KOPT-K1 (cell line): ENCODE data around the gene ADAMTS19.
"Not testable (repeated sequence)": the region's sequence is repeated elsewhere in the genome, so short reads cannot be mapped to it uniquely, and the experiment has no call there.

Experiments used
- H3K27ac ChIP-seq: fragments of 200-600 bp; sonication (generic); 2 replicates; pipeline ENCODE4 v1.5.1; 2016; ENCODE audit warnings: antibody characterized with exemption, mild to moderate bottlenecking, low read depth, low read length; ENCODE audit not compliant: poor library complexity, severe bottlenecking
- H3K36me3 ChIP-seq: fragments of 200-600 bp; sonication (generic); 2 replicates; pipeline ENCODE4 v1.5.1; 2017; ENCODE audit warnings: antibody characterized with exemption, mild to moderate bottlenecking, low read length, moderate library complexity; ENCODE audit not compliant: insufficient read depth
- H3K9me3 ChIP-seq: fragments of 200-600 bp; sonication (generic); 2 replicates; pipeline ENCODE4 v1.5.1; 2017; ENCODE audit warnings: antibody characterized with exemption, low read length, mild to moderate bottlenecking; ENCODE audit not compliant: insufficient read depth, poor library complexity, severe bottlenecking

The ADAMTS19 gene

DNA sequence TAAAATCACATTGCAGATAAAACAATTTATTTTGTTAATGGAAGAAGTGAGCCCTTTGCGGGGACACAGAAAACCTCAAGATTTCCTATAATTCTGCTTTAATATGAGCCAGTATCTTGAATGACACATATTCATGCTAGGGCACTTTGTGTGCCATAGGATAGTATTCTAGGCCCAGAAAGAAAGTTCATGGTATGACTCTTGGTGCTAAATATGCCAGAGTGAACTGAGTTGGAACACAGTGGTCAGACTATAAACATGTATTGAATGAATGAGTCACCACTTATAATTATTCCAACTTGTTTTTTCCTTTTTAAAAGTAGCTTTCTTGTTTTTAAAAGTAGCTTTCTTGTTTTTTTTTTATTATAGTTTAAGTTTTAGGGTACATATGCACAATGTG is 46.0 kb downstream of the ADAMTS19 start:
- Histone ChIP-seq H3K36me3 (no peaks in the 10 kb centered on the region), H3K27ac (no peak overlapping the region), H3K9me3 (no peaks in the 10 kb centered on the region)

DNA sequence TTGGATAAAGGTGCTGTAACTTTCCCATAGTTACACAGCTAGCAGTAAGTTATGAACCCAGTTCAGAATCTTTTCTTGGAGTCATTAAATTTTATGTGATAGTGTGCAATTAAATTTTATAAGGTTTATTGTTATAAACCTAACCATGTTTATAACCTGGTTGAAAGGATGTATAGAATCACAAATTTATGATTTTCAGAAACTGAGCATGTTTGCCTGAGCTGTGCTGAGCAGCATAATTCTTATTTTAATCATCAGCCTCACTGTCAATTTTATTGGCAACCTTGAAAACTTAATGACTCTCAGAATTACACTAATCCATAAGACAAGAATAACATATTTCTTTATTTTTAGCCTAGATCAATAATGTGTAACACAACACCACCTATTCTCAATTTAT is 46.9 kb downstream of the ADAMTS19 start:
- Histone ChIP-seq H3K27ac (no peak overlapping the region), H3K36me3 (no peaks in the 10 kb centered on the region), H3K9me3 (no peaks in the 10 kb centered on the region)

DNA sequence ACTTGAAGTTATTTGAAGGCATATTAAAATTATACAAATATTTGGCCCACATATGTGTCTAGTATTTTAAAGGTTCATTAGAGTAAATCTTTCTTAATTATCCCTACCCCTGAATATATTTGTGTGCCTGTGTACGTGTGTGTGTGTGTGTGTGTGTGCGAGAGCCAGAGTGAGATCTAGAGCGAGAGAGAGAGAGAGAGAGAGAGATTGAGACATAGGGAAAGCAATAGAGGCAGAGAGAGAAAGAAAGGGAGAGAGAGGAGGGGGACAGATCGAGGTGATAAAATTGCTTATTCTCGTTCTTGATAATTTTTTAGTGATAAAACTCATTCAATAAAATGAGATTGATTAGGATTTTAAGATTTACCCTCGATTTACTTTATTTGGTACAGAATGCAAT is 47.4 kb downstream of the ADAMTS19 start:
- H3K9me3 ChIP-seq: no peaks in the 10 kb centered on the region
- H3K36me3 ChIP-seq: no peaks in the 10 kb centered on the region
- H3K27ac ChIP-seq: no peak overlapping the region

DNA sequence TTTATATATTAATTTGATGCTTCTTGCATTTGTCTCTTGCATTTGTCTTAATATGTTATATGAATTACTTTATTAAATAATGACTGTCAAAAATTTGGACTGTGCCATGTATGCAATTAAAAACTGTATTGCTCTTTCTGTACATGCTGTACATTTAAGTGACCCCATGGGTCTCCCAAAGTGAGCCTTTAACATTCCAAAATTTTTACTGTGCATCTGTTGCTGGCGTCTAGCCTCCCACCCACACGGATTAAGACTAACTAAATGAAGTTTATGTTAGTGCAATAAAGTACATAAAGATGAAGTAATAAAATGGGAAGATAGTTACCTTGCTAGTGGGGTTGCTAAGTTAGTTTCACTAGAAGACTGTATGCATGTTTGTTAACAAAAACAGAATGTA is 48.5 kb downstream of the ADAMTS19 start:
- no peaks in the 10 kb centered on the region for H3K36me3 ChIP-seq
- H3K27ac ChIP-seq: no peak overlapping the region
- no peaks in the 10 kb centered on the region for H3K9me3 ChIP-seq

DNA sequence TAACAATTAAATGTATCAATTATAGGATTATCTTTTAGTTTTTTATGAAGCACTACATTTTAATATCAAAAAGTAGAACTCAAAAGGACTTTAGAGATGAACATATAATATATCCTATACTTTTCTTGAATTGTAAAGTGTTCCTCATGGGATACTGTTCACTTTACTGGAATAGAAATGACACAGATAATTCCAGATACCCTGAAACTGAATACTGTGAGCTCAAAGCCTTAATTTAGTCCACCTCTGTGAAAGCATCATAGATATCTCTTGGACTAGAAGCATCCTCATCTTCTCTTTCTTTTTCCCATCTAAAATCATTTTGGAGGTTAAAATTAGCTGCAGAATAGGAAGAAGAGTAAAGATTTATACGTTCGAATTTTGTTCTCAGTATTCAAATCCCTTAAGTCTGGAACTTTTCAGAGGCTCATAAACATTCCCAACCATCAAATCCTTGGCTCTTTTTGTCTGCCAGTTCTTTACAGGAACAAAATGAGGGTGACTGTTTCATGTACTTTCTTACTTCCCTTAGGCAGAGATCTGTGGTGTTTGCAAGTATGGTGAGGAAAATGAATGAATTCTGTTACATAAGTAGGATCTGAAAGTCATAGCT is 49.4 kb downstream of the ADAMTS19 start:
- Histone ChIP-seq H3K27ac (no peak overlapping the region), H3K36me3 (no peaks in the 10 kb centered on the region), H3K9me3 (no peaks in the 10 kb centered on the region)

DNA sequence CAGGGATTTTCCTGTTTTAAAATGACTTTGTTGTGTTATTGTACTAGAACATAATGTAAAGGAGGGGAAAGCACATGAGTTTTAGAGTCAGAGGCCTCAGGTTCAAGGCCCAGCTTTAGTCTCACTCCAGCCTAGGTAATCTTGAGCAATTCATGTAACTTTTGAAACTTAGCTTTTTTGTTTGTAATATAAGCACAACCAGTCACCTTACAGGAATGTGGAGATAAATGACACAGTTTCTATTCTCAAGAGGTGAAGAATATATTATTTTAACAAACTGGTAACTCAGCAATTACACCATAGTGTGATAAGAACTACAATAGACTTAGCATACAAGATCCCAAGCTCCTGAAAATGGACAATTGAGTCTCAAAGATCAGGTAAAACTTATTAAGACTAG is 51.2 kb downstream of the ADAMTS19 start:
- no peaks in the 10 kb centered on the region for H3K9me3 ChIP-seq
- H3K27ac ChIP-seq: no peak overlapping the region
- no peaks in the 10 kb centered on the region for H3K36me3 ChIP-seq

DNA sequence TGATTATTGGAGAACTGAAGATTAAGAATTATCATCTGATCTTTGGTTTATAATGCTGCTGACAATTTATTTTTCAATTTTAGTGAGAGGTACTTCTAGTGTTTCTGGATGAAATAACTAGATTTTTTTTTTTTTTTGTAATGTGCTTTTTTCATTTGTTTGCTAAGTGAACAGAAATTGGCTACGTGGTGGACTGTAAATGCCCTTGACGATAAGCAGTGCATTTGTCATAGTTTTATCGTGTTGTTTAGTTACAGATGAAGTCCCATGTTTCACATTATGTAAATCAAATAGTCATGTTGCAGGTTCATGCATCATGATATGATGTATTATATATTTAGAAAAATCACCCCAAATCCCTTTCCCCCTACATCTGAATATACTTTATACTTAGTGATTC is 81.0 kb downstream of the ADAMTS19 start:
- Histone ChIP-seq H3K27ac (no peak overlapping the region), H3K9me3 (no peaks in the 10 kb centered on the region), H3K36me3 (no peaks in the 10 kb centered on the region)

DNA sequence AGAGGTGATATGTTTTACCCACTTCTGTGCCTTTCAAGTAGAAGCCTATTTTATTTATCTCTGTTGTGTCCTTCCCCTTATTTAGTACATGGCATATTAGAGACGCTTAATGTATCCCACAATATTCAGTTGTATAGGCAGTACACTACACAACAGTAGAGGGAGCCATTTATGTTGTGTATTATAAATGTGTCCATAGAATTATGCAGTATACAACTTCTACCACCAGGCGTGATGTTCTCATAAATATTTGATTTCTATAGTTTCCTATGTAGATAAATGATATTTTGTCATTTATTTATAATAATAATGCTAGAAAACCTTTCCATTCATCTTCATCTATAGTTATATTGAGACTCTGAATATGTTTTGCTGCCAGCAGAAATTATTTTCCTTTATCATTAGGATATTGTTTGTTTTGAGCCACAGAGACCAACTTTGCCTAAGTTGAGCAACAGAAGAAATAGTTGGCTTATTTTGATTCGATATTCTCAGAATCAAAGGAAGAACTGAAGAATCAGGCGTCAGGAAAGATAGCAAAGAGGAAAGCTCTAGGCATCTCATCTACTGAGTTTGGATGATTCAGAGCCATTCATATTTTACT is 81.7 kb downstream of the ADAMTS19 start:
- no peak overlapping the region for H3K27ac ChIP-seq
- H3K9me3 ChIP-seq: no peaks in the 10 kb centered on the region
- no peaks in the 10 kb centered on the region for H3K36me3 ChIP-seq

DNA sequence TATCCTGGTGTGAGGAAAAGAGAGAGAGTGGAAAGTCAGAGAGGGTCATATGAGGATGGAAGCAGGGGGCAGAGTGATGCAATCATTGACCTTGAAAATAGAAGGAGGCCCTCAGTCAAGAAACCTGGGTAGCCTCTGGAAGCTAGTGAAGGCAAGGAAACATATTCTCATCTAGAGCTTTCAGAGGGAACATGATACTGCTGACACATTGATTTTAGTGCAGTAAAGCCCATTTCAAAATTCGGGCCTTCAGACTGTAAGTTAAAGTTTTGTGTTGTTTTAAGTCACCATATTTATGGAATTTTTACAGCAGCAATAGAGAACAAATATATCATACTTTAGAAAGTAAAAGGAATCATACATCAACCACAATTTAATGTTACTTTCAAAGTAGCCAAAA is 87.0 kb downstream of the ADAMTS19 start:
- Histone ChIP-seq H3K9me3 (no peaks in the 10 kb centered on the region), H3K36me3 (no peaks in the 10 kb centered on the region), H3K27ac (no peak overlapping the region)

DNA sequence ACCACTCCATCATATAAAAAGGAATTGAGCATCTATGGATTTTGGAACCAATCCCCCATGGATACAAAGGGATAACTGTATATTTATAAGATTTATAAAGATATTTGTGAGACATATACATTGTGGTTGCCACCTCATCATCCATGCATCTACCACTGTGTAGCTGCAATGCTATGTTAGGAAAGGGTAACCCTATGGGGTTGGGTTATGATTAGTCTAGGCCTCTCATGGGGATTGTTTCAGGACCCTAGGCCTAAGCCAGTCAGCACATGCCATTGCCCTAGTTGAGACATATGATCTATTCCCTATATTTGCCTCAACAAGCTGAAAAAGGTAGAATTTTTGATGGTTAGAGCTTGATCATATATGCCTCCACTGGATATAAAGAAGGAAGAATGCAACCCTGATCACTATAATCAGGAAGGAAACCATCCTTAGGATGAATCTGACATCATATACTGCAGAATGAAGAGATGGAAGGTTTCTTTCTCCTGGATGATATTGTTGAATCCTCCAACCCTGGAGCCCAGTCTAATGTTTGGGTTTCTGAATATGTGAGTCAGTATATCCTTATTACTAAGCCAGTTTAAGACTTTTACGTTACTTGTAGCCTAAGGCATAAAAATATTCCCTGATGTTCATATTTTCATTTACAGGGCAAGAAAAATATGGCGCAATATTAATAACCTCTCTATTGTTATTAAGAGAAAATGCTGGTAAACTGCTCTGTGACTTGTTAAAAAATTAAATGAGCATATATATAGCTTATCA is 94.2 kb downstream of the ADAMTS19 start:
- no peaks in the 10 kb centered on the region for H3K9me3 ChIP-seq
- no peak overlapping the region for H3K27ac ChIP-seq
- no peaks in the 10 kb centered on the region for H3K36me3 ChIP-seq

DNA sequence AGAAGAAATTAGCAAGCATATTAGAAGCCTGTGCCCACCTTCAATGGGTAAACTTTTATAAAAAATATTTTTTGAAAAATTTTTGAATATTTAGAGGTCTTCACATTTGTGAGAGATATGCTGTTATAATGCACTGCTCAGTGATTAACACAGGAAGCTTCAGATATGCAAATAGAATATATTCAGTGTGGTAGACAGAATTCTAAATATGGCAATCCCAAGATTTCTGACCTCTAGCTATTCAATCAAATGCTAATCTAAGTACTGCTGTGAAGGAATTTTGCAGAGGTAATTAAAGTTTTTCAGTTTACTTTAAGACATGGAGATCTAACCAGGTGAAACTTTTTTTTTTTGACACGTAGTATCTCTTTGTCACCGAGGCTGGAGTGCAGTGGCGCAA is 103.5 kb downstream of the ADAMTS19 start:
- H3K36me3 ChIP-seq: no peaks in the 10 kb centered on the region
- no peaks in the 10 kb centered on the region for H3K9me3 ChIP-seq
- no peak overlapping the region for H3K27ac ChIP-seq

DNA sequence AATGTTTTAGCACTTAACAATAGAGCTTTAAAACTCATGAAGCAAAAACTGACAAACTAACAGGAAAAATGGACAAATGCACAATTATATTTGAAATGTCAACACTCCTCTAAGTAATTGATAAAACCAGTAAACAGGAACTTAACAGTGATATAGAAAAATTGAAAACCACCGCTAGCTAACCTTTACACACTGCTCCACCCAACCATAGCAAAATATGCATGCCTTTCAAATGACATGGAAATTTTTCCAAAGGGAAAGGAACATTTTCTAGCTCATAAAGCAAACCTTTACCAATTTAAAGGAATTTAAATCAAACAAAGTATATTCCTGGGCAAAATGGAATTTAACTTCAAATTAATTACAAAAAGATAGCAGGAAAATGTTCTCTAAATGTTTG is 109.2 kb downstream of the ADAMTS19 start:
- Histone ChIP-seq H3K9me3 (no peaks in the 10 kb centered on the region), H3K27ac (no peak overlapping the region), H3K36me3 (no peaks in the 10 kb centered on the region)

DNA sequence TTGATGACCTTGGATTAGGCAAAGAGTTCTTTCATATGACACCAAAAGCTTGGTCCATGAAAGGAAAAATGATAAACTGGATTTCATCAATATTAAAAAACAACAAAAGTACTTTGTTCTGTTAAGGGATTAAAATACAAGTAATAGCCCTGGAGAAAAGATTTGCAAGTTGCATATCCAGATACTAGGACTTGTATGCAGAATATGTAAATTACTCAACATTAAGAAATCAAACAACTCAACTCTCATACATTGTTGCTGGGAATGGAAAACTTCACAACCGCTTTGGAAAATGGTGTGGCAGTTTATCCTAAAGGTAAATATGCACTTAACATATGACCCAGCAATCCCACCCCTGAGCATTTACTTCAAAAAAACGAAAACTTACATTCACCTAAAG is 112.0 kb downstream of the ADAMTS19 start:
- Histone ChIP-seq H3K36me3 (no peaks in the 10 kb centered on the region), H3K27ac (no peak overlapping the region), H3K9me3 (no peaks in the 10 kb centered on the region)

DNA sequence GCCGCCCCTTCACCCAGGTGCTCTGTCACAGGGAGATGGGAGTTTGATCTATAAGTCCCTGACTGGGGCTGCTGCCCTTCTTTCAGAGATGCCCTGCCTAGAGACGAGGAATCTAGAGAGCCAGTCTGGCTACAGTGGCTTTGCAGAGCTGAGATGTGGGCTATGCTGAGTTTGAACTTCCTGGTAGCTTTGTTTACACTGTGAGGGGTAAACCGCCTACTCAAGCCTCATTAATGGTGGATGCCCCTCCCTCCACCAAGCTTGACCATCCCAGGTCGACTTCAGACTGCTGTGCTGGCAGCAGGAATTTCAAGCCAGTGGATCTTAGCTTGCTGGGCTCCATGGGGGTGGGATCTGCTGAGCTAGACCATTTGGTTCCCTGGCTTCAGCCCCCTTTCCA is 124.4 kb downstream of the ADAMTS19 start:
- H3K27ac ChIP-seq, H3K36me3 ChIP-seq, H3K9me3 ChIP-seq: not testable (repeated sequence)

DNA sequence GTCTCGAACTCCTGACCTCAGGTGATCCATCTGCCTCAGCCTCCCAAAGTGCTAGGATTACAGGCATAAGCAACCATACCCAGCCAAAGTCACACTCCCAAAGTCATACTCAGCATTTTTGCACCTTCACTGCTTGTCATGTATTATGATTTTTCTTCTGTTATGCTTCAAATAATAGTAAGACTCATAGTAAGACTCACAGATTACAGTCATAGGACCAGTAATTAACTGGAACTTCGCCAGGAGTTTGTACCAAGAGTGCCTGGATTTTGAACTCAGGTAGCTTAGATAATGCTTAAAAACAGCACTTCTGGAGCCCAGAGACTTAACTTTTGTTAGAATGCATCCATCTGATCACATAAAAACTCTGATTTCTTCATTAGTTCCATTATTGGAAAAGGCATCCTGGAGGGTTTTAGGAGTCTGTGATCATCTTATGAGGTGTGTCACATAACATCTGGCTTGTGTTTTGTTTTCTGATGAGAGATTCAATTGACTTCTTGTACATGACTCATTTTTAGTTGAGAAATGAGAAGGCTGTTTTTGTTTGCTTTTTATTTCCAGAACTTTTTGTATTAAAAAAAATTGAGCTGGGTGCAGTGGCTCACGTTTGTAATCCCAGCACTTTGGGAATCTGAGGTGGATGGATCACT is 131.5 kb downstream of the ADAMTS19 start:
- H3K27ac ChIP-seq: no peak overlapping the region
- no peaks in the 10 kb centered on the region for H3K36me3 ChIP-seq
- no peaks in the 10 kb centered on the region for H3K9me3 ChIP-seq
